SHP77 (cell line): Measurements from ENCODE around the gene DLG2.

Source experiments
- DNase-seq, 2 experiments: peaks; one replicate each; lab custom pipeline; 2025; lab: John Stamatoyannopoulos, UW

DLG2 gene

DNA sequence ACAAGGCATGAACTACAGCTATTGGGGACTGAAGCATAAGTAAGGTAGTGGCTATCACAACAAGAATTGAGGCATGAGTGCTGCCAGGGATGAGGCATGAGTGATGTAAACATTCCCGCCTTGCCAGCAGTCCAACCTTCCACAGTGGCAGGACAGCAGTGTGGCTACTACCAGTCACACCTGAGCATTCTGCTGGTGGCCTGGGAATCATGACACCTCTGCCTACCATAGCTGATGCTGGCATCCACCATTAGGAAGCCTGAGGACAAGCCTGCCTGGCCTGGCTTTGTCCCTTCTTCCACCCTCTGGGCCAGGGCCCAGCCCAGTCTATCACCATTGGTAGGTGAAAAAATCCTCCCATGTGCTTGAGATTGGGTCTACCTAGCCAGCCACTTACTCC lies 1628.2 kb downstream of the DLG2 start:
- DNase-seq: no peak

DNA sequence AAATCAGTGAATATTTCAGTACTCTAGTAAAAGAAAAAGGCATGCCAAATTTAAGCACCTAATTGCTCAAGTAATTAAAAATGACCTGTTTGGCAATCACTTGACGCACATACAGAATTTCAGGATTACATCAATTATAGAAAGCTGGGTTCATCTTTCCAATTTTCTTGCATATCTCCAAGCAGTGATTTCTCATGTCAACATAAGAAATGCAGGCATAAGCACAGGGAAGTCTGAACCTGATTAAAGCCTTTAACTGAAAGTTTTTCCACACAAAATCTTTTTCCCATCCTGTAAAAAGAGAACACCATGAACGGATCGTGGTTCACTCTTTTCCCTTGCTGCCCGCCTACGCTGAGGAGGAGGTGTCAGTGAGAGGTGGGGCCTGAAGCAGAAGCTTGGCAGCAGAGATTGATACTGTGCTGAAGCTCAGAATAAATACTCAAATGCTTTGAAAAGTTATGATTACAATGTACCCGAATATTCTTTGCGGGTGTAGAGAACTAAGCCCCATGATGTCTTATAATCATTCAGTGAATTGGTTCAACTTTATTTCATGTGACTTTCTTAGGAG lies 1636.9 kb downstream of the DLG2 start:
- DNase-seq: no peak

DNA sequence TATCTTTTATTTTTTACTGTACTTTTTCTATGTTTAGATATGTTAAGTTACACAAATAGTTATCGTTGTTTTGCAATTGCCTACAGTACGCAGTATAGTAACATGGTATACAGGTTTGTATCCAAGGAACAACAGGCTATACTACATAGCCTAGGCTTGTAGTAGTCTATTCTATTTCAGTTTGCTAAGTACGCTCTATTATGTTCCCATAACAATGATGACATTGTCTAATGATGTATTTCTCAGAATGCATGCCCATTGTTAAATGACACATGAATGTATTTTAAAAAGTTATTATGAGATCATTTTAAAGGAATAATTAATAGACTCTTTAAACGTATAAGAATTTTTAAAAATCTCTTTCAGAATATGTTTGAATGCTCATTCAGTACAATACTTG lies 1644.3 kb downstream of the DLG2 start:
- no peak for DNase-seq

DNA sequence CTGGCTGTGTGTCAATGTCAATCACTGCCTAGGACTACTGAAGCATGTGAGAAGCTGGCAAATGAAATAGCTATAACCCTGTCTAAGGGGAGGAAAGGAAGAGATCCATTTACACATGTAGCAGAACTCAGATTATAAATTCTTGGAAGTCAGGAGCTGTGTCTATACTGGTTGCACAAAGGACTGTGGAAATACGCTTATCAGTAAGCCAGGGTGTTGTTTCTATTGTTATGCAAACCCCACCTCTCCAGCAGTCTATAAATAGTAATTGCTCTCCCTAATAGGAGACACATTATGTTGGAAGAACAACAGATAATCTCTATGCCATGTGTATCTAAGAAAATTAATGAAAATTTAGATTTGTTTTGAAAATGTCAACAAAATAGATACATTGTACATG lies 1647.6 kb downstream of the DLG2 start:
- DNase-seq: no peak

DNA sequence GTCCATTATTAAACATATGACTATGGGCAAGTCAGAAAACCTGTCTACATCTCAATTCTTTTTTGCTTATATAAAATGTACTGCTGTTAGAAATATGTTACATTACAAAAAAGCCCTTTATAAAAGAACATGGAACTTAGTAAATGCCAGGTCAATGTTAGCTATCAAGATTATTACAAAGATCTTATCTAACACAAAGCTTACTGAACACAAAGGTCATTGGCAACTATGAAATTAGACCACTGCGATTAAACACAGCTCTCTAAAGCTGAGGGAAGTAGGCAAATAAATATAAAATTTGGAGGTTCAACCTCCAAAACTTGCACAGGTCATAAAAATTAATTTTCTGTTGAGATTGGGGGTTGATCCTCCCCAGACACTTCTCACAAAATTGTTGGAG lies 1648.2 kb downstream of the DLG2 start:
- DNase-seq: no peak

DNA sequence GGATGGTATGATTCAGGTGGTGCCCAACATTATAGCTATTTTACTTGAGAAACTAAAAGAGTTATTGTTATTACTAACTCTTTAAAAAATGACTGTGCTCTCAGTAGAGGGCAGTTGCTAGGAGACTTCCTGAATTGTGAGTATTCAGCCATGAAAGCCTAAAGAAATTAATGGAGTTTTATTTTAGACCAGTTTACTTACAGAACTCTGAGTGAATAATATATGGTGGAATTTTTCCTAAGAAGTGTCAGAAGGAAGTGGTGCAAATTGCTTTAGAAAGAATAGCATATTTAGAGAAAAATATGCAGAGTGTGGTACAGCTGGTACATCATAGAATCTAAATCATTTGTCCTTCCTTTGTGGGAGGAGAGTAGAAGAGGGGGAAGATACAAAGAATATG lies 1651.1 kb downstream of the DLG2 start:
- DNase-seq: no peak

DNA sequence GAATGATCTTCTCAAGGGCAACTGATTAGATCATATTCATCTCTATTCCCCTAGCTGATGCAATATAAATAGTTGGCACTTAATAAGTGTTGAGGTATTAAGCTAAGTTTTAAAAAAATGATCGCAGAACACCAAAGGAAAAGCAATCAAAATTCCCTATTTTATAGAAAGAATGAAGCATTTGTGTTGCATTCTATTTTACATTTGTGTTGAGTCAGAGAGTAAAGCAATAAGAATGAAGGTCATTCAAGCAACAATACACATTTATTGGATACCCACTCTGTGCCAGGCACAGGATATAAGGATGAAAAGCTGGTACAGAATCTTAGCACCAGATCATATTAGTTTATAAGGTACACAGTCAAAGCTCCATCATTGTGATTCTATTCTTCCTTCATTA lies 1654.6 kb downstream of the DLG2 start:
- DNase-seq: no peak

DNA sequence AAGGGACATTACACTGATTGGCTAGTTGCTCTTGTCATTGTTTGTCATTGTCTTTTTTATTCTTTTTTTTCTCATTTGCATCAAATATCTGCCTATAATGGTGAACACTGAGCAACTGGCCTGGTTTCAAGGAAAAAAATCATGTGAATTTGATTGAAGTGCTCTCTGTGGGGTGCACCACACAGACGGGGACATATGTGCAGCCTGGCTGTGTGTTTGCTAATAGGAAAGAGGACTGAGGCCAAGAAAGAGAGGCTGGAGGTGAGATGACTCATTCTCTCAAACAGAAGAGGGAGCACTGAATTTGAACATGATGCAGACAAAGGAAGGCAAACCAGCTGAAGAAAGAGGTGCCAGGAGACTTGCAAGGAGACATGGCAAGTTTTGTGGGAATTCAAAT lies 1656.1 kb downstream of the DLG2 start:
- DNase-seq: no peak

DNA sequence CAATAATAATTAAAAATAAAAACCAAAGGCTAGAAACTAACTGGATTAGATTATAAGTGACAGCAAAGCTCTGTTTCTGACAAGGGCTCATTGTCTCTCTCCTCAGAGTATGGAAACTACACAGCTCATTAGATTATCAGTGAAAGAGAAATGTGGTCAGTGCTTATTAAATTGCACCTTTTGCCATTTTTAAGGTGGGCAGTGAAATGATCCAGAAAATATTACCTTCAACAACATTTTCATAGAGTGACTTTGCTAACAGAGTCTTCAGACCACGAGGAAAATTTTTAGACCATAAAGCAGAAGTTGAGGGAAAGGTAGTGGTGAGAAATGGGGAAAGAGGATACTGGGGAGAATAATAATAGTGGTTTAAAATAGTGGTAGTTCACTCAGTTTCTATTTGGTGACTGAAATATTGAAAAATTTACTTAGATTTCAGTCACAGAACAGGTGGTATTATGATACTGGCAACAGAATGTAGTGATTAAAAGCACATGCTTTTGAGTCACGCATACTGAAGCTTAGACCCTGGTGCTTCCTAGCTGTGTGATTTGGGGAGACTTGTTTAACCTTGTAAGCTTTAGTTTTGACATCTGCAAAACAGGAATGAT lies 1657.0 kb downstream of the DLG2 start:
- no peak for DNase-seq

DNA sequence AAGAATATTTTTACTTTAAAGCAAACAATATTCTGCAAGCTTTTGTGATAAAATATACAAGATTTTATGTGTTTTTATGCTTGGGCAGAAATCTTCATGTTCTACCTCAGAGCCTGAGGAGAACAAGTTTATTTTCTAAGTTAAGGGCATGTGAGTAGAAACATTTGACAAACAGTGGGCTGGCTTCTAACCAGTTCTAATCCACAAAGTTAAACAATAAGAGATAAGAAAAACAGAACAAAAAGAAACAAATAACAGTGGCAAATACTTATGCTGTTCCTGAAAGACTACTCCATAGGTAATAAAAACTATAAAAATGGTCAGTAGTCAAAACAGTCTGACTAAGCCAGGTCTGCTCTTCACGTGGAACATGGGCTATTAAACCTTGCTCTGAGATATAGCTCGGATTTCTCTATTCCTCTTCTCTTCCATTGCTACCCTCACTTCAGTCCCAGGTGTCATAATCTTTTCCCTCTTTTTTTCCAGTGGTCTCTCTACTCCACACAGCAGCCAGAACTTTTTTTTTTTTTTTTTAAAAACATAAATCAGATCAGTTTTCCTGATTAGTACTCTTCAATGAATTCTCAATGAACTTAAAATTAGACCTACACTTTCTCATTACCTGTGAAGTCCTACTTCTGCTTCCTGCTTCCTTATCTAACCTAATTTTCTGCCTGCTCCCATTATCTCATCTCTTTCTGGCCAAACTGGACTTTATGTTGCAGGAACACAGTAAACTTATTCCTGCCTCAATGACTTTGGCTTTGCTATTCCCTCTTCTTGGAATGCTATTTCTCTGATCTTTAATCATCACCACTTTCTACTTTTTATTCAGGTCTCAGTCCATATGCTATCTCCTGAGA lies 1669.9 kb downstream of the DLG2 start:
- DNase-seq: no peak

DNA sequence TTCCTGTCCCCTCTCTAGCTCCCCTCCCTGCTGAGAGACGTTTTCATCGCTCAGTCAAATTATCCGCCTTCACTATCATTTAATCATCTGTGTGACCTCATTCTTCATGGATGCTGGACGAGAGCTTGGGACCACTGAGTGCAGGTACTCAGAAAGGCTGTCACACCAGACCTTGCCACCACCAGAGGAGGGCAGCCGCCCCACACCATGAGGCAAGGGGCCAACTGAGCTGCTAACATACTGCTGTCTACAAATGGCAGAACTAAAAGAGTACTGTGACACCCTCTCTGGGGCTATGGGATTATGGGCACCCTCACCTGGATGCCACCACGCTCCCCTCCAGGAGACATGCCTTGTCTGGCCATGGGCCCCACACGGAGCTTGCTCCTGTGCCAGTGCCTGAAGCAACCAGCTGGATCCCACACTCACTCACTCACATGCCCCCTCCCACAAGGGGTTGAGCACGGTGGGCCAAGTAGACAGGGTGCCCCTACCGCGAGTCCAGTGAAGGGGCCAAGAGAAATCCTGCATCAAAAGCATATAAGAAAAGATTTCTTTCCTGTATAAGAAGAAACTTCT lies 1670.9 kb downstream of the DLG2 start:
- DNase-seq: no peak

DNA sequence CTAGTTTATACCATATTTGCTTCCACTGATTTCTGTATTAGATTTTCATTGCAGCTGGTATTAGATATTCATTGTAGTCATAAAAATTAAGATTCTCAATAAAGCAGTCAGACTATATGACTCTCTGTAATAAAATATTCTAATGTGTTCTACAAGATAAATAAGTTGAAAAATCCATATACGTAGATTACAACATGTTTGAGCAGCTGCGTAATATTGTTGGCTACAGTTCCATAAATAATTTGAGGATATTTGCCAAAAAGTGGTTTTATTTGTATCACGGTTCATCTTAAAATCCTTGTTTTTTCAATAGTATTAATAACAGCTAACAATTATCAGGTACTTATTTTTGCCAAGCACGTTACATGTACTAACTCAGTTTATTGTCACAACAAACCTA lies 1672.4 kb downstream of the DLG2 start:
- no peak for DNase-seq

DNA sequence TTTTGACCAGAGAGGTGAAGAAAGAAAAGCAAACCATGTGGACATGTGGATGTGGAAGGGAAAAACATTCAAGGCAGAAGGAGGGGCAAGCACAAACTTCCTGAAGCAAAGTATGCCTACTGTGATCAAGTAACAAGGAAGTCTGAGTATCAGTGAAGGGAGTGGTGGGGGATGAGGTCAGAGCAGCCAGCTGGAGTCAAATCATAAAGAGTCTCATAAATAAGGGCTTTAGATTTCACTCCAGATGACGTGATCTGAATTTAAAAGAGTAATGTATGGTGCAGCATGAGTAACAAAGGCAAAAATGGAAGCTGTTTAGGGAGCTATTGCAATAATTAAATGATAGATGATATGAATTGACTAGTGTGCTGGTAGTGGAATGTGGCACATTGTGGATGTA lies 1675.6 kb downstream of the DLG2 start:
- no peak for DNase-seq

DNA sequence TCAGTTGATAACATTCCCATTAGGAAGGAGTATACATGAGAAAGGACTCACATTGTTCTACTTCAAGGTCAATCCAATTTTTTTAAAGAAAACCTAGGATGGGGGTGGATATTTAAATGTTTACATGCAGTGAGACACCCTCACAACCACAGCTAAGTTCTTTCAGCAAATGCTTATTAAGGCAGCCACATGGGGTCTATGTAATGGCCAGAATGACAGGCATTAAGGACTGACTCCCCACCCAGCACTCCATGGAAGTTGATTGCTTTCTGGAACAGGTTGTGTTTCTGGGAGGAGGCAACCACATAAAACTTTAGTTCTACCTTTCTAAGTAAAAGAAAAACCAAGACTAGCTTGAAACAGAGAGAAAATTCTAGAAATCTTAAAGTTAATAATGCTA lies 1678.9 kb downstream of the DLG2 start:
- DNase-seq: no peak

DNA sequence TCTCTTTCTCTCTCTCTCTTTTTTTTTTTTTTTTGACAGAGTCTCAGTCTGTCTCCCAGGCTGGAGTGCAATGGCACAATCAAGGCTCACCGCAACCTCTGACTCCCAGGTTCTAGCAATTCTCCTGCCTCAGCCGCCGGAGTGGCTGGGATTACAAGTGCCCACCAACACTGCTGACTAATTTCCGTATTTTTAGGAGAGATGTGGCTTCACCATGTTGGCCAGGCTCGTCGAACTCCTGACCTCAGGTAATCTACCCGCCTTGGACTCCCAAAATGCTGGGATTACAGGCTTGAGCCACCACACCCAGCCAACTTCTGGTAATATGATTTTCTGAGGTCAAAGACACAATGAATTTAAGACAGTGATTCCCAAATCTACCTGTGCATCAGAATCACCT lies 1681.2 kb downstream of the DLG2 start:
- DNase-seq: no peak

DNA sequence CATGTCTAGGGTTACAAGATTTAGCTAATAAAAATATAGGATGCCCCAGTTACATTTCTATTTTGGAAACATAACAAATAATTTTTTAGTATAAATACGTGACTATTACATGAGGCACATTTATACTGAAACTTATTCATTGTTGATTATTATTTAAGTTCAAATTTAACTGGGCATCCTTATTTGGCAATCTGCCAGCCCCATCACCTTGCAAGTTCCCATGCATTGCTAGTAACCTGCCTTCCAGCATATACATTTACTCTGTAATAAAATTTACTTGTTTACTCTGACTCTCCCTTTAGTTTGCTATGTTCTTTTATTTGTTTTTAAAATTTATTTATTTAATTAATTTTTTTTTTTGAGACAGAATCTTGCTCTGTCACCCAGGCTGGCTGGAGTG lies 1686.1 kb downstream of the DLG2 start:
- DNase-seq: no peak

DNA sequence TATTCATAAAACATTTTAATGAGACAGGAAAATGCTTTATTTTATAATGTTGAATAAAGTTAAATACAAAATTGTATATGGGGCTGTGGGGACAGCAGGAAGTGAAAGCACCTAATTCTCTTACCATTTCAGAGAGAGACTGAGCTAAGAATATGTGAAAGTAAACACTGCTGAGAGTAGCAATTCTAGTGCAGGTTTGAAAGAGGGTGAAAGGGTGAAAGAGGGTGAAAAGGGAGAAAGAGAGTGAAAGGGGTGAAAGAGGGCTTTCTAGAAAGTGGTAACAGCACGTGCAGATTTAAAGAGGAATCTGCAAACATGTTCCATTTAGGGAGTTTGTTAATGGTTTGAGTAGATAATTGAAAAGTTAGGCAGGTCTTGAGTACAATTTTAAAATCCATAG lies 1689.0 kb downstream of the DLG2 start:
- DNase-seq: no peak

DNA sequence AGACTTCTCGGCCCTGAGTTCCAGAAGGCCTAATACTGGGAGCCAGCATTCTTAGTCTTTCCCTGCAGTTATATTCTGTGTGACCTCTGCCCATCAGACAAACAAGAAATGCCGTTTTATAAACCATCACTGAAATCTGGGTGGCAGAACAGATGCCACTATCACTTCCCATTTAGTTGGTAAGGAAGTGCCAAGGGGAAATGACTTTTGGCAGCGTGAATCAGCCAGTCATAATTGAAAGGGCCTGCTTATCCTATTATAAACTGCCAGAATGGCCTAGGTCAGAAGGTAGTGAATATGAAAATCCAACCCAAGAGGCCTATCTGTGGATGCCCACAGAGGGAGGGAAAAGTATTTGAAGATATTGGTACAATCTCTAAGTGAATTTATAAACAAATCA lies 1694.1 kb downstream of the DLG2 start:
- no peak for DNase-seq

DNA sequence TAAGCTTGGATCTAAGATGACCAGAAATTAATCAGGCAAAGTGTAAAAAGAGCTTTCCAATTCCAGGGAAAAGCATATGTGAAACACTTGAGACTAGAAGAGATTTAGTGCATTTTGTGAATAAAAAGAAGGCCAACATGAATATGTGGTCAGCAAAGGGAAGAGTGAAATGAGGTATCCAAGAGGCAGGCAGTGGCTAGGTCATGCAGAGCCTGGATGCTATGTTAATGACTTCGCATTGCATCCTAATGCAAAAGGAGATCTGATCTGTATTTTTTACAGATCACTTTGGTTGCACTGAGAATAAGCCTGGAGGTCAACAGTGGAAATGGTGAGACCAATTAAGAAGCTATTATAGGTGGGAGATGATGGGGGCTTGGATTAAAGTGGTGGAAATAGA lies 1699.7 kb downstream of the DLG2 start:
- no peak for DNase-seq

DNA sequence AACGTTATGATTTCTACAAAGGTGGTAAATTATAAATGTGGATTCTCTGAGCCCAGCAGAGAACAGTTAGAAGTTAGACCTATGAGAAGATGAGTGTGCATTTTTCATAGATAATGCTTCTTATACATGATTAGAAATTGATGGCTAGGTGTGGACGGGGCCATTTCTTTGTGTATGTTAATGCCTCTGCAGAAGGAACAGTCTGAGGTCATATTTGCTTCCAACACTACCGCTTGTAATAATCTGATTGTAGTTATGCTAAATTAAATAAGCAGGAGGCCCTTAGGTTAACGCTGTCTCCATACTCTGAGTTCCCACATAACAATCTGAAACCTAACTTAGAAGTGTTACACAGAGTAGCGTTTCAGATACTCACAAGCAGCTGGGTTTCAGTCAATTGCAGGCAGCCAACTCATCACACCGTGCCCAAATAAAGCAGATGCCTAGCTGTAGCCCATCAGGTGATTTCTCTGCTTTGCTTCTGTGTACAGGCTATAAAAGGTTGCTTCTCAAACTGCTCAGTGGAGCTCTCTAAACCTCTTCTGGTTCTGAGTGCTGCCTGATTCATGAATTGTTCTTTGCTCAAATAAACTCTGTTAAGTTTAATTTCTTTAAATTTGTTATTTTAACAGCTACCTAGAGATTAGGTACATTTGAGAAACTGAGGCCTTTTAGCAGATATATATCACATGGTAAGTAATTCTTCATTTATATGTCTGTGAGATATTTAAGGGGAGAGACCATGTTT lies 1702.2 kb downstream of the DLG2 start:
- DNase-seq: no peak

DNA sequence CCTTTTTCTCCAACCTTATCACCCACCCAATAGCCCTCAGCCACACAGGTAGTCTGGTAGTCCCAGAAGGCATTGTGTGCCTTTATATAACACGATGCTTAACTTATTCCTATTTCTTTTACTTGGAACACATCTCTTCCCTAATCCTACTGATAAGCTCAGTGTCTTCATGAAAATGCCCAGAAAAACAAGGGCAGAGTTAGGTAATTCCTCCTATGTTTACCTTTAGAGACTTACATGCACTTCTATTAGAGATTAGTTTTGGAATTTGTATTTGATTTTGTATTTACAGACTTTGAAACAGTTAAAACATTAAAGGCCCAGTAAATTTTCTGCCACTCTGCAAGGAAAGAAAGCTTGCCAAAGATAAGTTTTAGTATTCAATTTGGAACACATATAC lies 1703.2 kb downstream of the DLG2 start:
- DNase-seq: no peak

DNA sequence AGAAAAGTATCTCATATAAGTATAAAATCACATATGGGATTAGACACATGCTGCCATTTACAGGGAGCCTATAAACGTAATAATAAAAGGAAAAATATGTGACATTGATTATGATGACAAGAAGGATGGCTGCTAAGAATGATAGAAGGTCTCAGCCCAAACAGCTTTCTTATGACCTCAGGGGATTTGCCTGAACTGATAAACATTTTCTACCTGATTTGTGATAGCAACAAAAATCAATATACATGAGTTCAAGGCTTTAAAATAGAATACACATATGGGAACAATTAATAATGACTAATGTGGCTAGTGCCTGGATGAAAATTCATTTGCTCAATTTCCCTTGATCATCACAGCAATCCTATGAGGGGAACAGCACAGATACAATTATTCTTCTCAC lies 1704.2 kb downstream of the DLG2 start:
- DNase-seq: no peak

DNA sequence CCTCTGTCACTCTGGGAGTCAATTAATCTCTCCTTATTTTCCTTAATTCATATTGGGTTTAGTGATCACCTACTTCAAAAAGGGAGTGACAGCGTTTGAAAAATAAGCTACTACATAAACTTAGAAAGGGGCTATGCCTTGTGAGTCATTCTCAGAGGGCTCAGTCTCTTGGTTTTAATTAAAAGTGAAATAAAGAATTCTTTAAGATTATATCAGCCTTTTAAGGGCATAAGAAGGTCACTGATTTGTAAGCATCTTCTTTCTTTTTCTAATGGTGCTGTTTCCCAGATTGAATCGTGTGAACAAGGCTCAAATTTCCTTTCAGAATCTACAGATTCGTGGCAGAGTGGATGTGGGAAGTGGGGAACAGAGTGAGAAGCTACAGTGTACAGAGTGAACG lies 1704.8 kb downstream of the DLG2 start:
- no peak for DNase-seq
